Breast epithelium (tissue), 4 donors: ENCODE measurements around the gene AFAP1L1. TPM values are rescaled to one million over a fixed set of nuclear protein-coding genes. Genes with fewer than 3 reads are reported as not detected.
"Not testable (repeated sequence)": the region's sequence is repeated elsewhere in the genome, so short reads cannot be mapped to it uniquely, and the experiment has no call there.

ENCODE experiments used
- DNase-seq, 2 donors: peaks; one replicate each; pipeline ENCODE4 v3.0.0-alpha.2; 2019; ENCODE audit warnings: low spot score in 2 of 2
- H3K27ac ChIP-seq, 2 donors: fragments of 200-600 bp; sonication (generic) in 1 of 2; one replicate each; pipeline ENCODE4 v1.5.1; 2016 to 2019; ENCODE audit warnings: mild to moderate bottlenecking in 1 of 2
- H3K27me3 ChIP-seq, 2 donors: fragments of 200-600 bp; sonication (generic) in 1 of 2; one replicate each; pipeline versions ENCODE4 v1.5.1 to v1.6.0; 2017 to 2019; ENCODE audit warnings: control low read depth in 1 of 2, mild to moderate bottlenecking in 1 of 2
- H3K36me3 ChIP-seq: fragments of 200-600 bp; one replicate; pipeline ENCODE4 v1.5.1; 2019
- H3K4me1 ChIP-seq, 2 donors: fragments of 200-600 bp; sonication (generic); one replicate each; pipeline ENCODE4 v1.5.1; 2016 to 2019; ENCODE audit warnings: control low read depth in 1 of 2
- H3K4me3 ChIP-seq, 3 donors: fragments of 200-600 bp; sonication (generic); 1 replicate in 2 of 3; 2 replicates in 1 of 3; pipeline ENCODE4 v1.5.1; 2016 to 2019; ENCODE audit warnings: mild to moderate bottlenecking in 3 of 3, moderate library complexity in 2 of 3
- H3K9me3 ChIP-seq, 2 donors: fragments of 200-600 bp; sonication (generic) in 1 of 2; one replicate each; pipeline ENCODE4 v1.5.1; 2016 to 2019; ENCODE audit warnings: control low read depth in 1 of 2
- CTCF ChIP-seq, 3 donors: fragments of 450-650 bp; IDR thresholded peaks; one replicate each; pipeline ENCODE4 v1.5.1; 2016 to 2017; ENCODE audit warnings: antibody characterized with exemption in 3 of 3, mild to moderate bottlenecking in 3 of 3, moderate library complexity in 3 of 3
- POLR2A ChIP-seq: fragments of 450-650 bp; IDR thresholded peaks from one replicate; pipeline ENCODE4 v1.6.1; 2016; ENCODE audit warnings: antibody characterized with exemption, mild to moderate bottlenecking, moderate library complexity
- POLR2AphosphoS5 ChIP-seq, 3 donors: sonication (generic); formaldehyde crosslinking; IDR thresholded peaks; one replicate each; pipeline ENCODE4 v1.6.1; 2017; ENCODE audit warnings: antibody characterized with exemption in 3 of 3
- intact Hi-C: fragments of 100-400 bp; cut with DNase I; formaldehyde crosslinking; loops from one replicate; pipeline ENCODE4 v1.15.1; 2023; ENCODE audit warnings: low total_unique reads
- total RNA-seq, 3 donors: library from RNA; depleted of rRNA; stranded (reverse); fragments of >200 nt; gene quantifications; one replicate each; pipeline ENCODE4 v1.1.0, GENCODE V29; 2016

AFAP1L1 gene
- total RNA-seq, 3 donors from 2014 or later = 13.3 to 108 (median 26.5) TPM

DNA sequence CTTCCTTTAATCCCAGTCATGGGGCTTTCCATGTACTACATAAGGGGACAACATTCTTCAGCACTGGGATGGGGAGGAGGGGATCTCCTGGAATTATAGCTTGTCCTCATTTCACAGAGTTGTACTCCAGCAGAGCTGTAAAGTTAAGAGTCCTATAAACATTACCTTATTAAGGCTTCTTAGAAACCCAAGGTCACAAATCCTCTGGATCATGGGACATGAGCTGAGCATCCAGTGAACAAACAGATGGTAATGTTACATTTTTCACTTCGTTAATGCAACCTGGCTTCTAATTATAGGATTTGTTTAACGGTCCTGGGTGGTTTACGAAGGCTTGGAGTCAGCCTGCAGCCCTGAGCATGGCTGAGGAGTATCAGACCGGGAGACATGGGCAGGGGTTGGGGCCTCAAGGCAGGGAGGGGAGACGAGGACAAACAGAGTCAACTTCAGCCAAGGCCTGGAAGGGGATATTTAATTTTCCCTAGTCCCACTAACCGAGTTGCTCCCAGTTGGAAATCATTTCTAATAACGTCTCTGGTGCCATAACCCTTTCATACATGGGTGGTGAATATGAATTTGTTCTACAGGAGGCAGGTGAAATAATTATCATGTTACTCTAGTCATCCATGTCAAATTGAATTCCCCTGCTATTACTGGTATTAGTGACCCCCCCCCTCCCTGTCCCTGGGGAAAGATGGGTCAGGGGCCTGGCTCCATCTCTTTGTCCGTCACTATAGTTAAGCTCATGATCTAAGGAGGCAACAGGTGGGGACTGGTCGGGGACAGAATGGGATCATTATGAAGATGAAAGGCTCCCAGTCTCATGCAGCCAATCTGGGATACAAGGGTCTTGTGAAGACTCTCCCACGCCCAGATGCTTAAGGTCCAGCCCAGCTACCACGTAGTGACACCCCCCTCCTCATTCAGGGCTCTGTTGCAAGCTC lies 118.2 kb downstream of the AFAP1L1 start:
- H3K27me3 ChIP-seq = no peaks in the 10 kb centered on the region
- H3K4me3 ChIP-seq = no peak overlapping the region
- intact Hi-C loops = no loop called here
- H3K27ac ChIP-seq = peak overlapping the region in 1 of 2 donors; percentile 82
- no peaks in the 10 kb centered on the region for H3K36me3 ChIP-seq
- H3K9me3 ChIP-seq = no peaks in the 10 kb centered on the region
- TF ChIP-seq POLR2A (no peak), CTCF (IDR thresholded peaks at IDR 0.05) (no peak), POLR2AphosphoS5 (IDR thresholded peaks at IDR 0.05) (no peak)
- H3K4me1 ChIP-seq = no peaks in the 10 kb centered on the region
- no peak for DNase-seq

- intact Hi-C loops, H3K27me3 ChIP-seq, H3K4me1 ChIP-seq, H3K4me3 ChIP-seq, DNase-seq, H3K27ac ChIP-seq, H3K9me3 ChIP-seq, H3K36me3 ChIP-seq: not testable (repeated sequence)
Measured at GRCh38 chr5:149391076-149391475, 119.4 kb downstream of the AFAP1L1 start.

Other genes with a start within 250 kb of the AFAP1L1 start
- gene SH3TC2, start 208.8 kb upstream of the AFAP1L1 start, total RNA-seq = 1 to 10 TPM in 2 of 3 donors, under 1 TPM in 1; 0.48 to 9.4 (median 2.3) TPM
- 10 to 100 TPM; 26.3 to 61.9 (median 57.4) TPM for gene ABLIM3, start 130.4 kb upstream of the AFAP1L1 start, total RNA-seq
- gene GRPEL2, start 73.6 kb downstream of the AFAP1L1 start, total RNA-seq = 10 to 100 TPM; 14.4 to 17.1 (median 16.5) TPM
- gene PCYOX1L, start 86.2 kb downstream of the AFAP1L1 start, total RNA-seq = 1 to 10 TPM; 3.2 to 6.6 (median 5.2) TPM
- gene IL17B, start 107.4 kb downstream of the AFAP1L1 start, total RNA-seq = 1 to 10 TPM in 2 of 3 donors, under 1 TPM in 1; 0.64 to 5.6 (median 5.4) TPM